Fibroblast of mammary gland (primary cell): Measurements from ENCODE around the gene FXYD3.

Experiments used
- DNase-seq: peaks from one replicate; pipeline ENCODE4 v3.0.0-alpha.2; 2010; ENCODE audit warnings: low read depth
- H3K4me3 ChIP-seq: 2 replicates; pipeline ENCODE4 v1.5.1; 2011; ENCODE audit warnings: low read depth, mild to moderate bottlenecking, low read length, moderate library complexity; ENCODE audit not compliant: control insufficient read depth
- TF ChIP-seq, protein P1 (sequence below): conservative IDR thresholded peaks from 2 replicates; pipeline ENCODE4 v1.5.1; 2011; ENCODE audit warnings: low read depth, low read length, inconsistent platforms; ENCODE audit not compliant: control insufficient read depth, insufficient read depth

Gene FXYD3

GRCh38 chr19:35073516-35073915 is 42.1 kb upstream of the FXYD3 start:
- no peak for DNase-seq

DNA sequence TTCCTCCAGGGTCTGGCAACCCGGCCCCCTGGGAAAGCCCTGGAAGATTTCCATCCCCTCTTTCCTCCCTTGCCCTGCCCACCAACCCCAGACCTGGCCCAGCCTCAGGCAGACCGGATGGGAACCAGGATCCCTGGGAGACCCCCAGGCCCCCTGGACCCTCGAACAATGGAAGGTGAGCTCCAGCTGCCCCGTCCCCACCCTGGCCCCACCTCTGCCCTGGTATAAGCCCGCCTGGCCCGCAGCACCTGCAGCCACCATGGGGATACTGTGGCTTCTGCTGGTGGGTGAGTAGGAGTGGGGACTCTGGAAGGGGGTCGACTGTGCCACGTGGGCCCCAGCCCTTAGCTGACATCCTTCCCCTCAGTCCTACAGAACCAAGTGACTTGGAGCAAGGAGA is 41.7 kb upstream of the FXYD3 start:
- H3K4me3 ChIP-seq = no peak overlapping the region
- TF ChIP-seq, protein P1, sequence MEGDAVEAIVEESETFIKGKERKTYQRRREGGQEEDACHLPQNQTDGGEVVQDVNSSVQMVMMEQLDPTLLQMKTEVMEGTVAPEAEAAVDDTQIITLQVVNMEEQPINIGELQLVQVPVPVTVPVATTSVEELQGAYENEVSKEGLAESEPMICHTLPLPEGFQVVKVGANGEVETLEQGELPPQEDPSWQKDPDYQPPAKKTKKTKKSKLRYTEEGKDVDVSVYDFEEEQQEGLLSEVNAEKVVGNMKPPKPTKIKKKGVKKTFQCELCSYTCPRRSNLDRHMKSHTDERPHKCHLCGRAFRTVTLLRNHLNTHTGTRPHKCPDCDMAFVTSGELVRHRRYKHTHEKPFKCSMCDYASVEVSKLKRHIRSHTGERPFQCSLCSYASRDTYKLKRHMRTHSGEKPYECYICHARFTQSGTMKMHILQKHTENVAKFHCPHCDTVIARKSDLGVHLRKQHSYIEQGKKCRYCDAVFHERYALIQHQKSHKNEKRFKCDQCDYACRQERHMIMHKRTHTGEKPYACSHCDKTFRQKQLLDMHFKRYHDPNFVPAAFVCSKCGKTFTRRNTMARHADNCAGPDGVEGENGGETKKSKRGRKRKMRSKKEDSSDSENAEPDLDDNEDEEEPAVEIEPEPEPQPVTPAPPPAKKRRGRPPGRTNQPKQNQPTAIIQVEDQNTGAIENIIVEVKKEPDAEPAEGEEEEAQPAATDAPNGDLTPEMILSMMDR = no peak
- DNase-seq = no peak

More at GRCh38 chr19:35073516-35073915, 42.1 kb upstream of the FXYD3 start:
- TF ChIP-seq, protein P1 = no peak
- H3K4me3 ChIP-seq = no peak overlapping the region

GRCh38 chr19:35074426-35075201 is 41.0 kb upstream of the FXYD3 start:
- no peak for DNase-seq
- TF ChIP-seq, protein P1 = no peak
- H3K4me3 ChIP-seq = no peak overlapping the region

GRCh38 chr19:35075202-35076025 is 40.2 kb upstream of the FXYD3 start:
- no peak for DNase-seq
- TF ChIP-seq, protein P1 = no peak

DNA sequence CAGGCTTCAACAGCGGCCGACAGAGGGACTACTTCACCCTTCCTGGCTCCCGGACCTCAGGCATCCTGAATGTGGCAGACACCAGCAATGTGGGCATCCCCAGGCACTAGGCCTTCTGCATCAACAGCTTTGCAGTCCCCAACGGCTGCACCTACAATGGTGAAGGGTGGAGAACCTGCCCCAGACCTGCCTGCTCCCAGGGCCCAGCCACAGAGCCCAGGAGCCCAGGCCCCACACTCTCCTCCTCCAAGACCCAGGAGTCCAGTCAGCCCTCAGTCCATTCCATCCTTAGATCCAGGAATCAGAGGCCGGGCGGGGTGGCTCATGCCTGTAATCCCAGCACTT is 39.6 kb upstream of the FXYD3 start:
- DNase-seq = no peak
- TF ChIP-seq, protein P1 = no peak
- H3K4me3 ChIP-seq = no peak overlapping the region

More at GRCh38 chr19:35075202-35076025, 40.2 kb upstream of the FXYD3 start:
- H3K4me3 ChIP-seq = no peak overlapping the region

- no peak for DNase-seq
- TF ChIP-seq, protein P1 = no peak
- no peak overlapping the region for H3K4me3 ChIP-seq
Observed at GRCh38 chr19:35076657-35077056, 39.0 kb upstream of the FXYD3 start.
